HPDE6-E6E7 (cell line): ENCODE measurements around the gene ZNF117.
A peak's percentile ranks its signal among the peaks of the same experiment; 100 is the strongest.
"Not testable (repeated sequence)": the region's sequence is repeated elsewhere in the genome, so short reads cannot be mapped to it uniquely, and the experiment has no call there.

Source experiments
- DNase-seq: peaks from one replicate; pipeline ENCODE4 v3.0.0; 2011; ENCODE audit warnings: missing footprints; ENCODE audit errors: extremely low spot score

Gene ZNF117

DNA sequence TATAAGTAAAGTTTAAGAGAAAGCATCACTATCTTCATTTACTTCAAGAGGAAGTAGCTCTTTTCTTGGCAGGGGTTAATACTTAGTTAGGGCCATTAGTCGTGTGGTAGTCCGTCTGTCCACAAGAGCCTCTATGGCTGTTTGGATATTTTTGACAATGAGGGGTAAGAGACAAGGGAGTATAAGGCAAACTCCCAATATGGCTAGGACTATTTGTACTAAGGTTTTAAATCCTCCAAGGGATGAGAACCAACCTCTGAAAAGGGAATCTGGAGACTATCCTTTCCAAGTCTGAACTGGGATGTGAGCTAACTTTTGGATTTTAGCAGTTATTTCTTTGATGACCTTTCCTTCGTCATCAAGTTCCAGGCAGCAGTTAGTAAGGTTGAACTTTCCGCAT lies at the start of gene ZNF117:
Gene ZNF117 (minus strand): TSS at position 101 of the 400 bp plus-strand sequence.
- DNase-seq: no peak

DNA sequence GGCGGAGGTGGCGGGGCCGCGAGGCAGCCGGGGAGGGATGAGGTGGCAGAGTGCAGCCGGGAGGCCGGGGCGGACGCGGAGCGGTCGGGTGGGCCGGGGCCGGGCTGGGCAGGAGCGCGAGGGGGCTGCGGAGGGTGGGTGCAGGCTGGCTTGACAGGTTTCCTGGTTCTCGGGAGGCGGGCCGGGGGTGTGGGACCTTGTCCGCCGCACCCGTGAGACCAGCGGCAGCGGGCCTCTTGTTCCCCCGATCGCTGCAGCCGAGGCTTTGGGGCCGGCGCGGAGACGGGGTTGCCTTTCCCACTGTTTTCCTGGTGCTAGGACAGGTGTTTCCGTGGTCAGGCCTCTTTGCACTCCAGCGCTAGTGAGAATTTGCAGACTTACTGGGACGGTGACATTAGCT lies 47.9 kb upstream of the ZNF117 start:
- DNase-seq: not testable (repeated sequence)

DNA sequence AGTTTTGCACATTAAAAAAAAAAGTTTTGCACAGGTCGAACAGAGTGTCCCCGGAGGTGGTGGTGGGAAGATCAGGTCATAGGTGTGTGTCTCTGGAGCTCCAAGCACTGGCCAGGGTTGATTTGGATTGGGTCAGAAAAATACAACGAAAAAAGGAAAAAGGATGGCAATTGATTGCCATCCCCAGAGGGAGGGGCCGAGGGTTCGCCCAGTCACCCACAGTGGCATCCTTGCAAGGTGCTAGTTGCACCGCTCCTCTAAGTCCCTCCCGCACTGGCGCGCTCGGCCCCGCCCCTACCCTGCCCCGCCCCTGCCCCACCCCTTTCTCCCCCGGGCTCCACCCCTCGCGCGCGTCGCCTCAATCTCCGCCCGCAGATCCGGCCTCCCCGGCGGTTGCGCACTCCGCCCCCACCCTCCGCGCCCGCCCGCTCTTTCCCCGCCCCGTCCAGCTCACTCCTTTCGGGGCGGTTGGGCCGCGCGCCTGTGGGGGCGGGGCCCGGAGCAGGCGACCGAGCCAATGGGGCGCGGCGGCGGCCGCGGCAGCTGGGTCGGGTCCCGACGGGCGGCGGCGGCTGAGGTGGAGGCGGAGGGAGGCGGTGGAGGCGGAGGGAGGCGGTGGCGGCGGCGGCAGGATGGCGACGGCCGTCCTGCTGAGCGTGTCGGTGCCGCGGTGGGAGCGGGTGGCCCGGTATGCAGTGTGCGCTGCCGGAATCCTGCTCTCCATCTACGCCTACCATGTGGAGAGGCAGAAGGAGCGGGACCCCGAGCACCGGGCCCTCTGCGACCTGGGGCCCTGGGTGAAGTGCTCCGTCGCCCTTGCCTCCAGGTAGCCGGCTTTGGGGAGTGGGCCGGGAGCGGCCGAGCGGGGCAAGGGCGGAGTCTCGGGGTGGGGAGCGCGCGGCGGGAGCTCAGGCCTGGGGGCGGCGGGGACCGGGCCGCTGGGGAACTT lies 47.2 kb upstream of the ZNF117 start:
- peak; percentile 79 for DNase-seq

DNA sequence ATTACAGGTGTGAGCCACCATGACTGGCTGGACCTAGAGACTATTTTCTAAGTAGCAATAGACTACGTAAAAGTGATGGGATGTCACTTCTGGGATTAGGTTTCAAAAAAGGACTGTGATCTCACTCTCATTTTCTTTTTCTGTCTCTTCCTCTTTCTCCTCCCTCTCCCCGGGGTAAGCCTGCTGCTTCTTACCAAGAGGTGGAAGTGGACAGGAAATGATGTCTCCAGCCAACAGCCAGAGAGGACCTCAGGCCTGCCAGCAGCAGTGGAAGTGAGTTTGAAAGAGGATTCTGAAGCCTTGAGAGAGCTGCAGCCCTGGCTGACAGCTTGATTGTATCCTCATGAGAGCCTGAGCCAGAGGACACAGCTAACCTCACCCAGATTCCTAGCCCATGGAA lies 45.7 kb upstream of the ZNF117 start:
- not testable (repeated sequence) for DNase-seq

DNA sequence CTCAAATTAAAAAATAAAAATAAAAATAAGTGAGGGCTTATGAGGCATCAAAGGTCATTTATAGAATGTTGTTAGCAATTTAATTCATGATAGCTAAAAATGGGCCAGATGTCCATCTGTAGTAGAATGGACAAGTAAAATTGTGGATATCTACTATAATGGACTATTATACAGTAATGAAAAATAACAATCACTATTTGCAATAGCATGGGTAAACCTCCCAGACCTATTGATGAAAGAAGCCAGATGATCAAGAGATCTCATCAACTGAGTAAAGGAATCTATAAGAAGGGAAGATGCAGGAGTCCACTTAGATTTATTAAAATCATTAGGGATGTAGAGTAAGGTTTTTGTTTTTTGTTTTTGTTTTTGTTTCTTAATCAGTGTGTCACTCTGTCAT lies 44.6 kb upstream of the ZNF117 start:
- DNase-seq: not testable (repeated sequence)

DNA sequence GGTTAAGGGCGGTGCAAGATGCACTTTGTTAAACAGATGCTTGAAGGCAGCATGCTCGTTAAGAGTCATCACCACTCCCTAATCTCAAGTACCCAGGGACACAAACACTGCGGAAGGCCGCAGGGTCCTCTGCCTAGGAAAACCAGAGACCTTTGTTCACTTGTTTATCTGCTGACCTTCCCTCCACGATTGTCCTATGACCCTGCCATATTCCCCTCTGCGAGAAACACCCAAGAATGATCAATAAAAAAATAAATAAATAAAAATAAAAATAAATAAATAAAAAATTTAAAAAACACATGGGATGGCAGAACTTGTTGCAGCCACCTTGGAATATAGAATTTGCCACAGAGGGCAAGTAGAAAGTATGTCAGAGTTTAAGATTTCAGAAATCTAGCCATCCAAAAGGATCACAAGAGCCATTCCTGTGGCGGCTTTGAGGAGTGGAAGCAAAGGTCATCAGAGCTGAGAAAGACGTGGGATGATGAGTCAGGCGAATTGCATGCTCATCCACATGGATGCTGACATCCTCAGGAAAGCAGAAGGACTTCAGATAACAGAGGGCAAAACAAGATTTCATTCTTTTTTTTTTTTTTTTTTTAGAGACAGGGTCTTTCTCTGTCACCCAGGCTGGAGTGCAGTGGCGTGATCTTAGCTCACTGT lies 43.4 kb upstream of the ZNF117 start:
- DNase-seq: not testable (repeated sequence)

DNA sequence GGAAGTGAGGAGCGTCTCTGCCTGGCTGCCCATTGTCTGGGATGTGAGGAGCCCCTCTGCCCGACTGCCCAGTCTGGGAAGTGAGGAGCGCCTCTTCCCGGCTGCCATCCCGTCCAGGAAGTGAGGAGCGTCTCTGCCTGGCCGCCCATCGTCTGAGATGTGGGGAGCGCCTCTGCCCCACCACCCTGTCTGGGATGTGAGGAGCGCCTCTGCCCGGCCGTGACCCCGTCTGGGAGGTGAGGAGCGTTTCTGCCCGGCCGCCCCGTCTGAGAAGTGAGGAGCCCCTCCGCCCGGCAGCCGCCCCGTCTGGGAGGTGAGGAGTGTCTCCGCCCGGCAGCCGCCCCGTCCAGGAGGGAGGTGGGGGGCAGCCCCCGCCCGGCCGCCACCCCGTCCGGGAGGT lies 42.6 kb upstream of the ZNF117 start:
- not testable (repeated sequence) for DNase-seq

DNA sequence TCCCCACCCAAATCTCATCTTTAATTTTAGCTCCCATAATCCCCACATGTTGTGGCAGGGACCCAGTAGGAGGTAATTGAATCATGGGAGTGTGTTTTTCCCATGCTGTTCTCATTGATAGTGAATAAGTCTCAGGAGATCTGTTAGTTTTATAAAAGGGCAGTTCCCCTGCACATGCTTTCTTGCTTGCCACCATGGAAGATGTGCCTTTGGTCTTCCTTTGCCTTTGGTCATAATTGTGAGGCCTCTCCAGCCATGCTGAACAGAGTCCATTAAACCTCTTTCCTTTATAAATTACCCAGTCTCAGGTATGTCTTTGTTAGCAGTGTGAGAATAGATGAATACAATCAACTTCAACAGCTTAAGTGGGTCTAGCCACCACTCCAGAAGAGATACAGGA lies 34.2 kb upstream of the ZNF117 start:
- DNase-seq: not testable (repeated sequence)

DNA sequence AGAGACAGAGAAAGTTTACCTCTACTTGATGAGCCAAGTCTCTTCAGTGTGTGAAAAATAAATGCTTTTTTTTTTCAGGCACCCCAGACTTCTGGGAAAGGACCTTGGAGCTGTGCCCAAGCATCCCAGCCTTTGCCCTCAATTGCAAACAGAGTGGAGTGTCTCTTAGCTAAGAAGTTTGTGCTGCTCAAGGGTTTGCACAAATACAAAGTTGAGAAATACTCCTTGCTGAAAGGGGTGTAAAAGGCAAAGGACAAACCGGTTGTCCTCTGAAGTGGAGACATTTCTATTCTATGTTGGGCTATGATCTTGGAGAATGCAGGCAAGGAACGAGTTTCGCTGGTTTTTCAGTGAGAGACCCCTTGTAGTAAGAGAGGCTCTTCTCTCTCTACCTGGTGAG lies 30.1 kb upstream of the ZNF117 start:
- not testable (repeated sequence) for DNase-seq

DNA sequence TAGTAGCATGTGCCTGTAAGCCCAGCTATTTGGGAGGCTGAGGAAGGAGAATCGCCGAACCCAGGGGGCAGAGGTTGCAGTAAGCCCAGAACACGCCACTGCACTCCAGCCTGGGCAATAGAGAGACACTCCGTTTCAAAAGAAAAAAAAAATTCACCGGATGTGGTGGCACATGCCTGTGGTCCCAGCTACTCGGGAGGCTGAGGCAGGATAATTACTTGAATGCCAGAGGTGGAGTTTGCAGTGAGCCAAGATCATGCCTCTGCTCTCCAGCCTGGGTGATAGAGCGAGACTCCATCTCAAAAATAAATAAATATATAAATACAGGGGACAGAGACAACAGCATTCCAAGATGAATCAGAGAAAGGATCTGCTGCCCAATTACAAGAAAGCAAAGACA lies 19.0 kb upstream of the ZNF117 start:
- not testable (repeated sequence) for DNase-seq

DNA sequence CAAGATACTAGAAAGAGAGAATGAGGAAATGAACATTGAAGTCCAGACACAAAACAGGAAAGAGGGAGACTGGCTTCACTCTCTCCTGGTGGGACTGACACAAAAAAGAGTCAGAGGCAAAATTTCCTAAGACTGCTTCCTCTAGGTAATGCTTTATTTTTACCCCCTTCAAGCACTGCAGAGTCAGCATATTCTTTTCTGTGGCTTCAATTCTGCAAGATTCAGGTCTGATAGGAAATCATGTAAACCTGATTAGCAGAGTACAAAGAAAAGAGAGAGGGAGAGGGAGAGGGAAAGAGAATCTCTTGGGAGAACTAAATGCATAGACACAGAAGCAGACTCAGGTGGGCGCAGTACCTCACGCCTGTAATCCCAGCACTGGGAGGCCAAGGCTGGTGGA lies 18.6 kb upstream of the ZNF117 start:
- DNase-seq: not testable (repeated sequence)

DNA sequence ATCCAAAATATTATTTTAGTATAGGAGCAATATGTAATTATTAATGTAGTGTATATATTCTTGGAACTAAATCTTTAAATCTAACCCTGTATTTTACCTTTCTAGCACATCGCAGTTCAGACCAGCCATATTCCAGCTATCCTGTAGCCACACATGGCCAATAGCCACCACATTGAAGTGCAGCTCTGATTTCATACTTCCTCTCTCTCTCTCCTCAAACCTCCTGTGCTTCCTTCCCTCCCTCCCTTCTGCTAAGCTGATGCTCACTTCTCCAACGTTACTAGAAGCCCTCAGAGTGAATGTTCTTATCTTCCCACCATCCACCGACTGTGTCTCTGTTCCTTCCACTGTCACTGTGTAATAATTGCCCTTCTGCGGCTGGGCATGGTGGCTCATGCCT lies 16.2 kb upstream of the ZNF117 start:
- DNase-seq: not testable (repeated sequence)

DNA sequence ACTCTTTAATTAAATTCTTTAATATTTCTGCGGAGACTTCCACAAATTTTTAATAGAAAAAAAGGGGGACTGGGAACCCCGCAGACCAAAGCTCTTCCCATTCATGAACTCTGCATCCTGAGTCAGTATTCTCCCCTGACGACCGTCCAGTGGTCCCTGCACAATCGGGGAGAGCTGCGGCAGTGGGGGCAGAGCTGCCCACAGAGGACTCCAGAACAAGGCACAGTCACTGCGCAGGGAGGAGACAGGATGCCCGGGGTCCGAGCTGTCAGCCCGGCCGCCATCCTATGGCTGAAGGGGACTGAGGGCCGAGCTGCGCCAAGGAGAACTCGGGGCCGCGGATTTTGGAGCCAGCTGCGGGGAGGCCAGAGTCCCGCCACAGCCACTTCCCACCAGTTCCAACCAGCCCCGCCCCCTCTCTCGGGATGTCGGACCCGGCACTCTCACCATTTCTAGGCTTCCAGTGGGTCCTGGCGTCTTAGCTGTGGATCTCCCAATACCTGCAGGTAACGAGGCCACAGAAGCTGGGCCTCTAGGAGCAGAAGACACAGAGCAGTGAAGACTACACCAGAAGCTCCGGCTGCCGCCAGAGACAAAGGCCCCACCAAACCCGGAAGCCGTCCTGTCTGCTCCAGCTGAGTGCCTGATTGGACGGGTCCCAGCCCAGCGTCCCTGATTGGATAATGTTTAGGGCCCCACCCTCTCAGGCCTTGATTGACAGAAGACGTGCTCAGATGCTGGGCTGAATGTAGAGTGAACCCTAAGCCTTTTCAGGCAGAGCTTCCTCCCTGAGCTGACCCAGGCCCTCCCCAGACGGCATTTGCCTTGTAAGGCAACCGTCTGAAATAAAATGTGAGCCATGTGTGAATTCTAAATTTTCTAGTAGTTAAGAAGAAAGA lies 15.5 kb upstream of the ZNF117 start, which contains the start of gene ERV3-1:
Gene ERV3-1 (minus strand): TSS at position 594 of the 899 bp plus-strand sequence. CDS start 13,661 bp downstream, outside the sequence.
- peak; percentile 81 for DNase-seq

DNA sequence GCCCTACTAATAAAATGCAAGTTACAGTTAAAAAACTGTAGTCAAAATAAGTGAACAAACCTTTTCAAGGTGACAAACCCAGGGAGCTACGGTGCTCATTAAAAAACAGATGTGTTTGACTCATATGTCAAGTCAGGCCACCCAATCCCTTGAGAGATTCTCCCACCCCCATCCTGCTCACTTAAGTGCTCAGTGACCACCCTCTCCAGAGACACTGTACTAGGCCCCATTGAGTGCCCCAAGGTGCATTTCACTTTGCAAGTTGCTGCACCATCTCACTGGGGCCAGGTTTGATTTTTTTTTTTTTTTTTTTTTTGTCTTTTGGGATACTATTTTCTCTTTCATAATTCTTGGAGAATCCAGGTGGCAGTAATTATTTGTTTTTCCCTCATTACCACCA lies 13.7 kb upstream of the ZNF117 start:
- DNase-seq: no peak

DNA sequence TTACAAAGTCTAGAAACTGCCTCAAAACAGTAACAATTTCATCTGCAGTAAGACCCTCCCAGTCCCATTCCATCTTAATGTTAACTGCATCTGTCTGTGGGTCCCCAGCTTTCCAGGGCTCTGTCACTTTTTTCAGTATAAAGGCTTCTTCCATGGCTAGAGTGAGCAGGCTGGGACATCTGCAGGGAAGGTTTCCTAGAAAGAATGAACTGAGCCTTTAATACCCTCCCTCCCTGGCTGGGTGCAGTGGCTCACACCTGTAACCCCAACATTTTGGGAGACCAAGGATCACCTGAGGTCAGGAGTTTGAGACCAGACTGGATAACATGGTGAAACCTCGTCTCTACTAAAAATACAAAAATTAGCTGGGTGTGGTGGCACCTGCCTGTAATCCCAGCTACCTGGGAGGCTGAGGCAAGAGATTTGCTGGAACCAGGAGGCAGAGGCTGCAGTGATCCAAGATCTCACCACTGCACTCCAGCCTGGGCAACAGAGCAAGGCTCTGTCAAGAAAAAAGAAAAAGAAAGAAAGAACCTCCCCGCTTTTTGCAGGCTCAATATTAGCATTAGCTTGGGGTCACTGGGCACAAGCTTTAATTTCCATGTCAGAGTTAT lies 12.2 kb upstream of the ZNF117 start:
- DNase-seq: no peak

DNA sequence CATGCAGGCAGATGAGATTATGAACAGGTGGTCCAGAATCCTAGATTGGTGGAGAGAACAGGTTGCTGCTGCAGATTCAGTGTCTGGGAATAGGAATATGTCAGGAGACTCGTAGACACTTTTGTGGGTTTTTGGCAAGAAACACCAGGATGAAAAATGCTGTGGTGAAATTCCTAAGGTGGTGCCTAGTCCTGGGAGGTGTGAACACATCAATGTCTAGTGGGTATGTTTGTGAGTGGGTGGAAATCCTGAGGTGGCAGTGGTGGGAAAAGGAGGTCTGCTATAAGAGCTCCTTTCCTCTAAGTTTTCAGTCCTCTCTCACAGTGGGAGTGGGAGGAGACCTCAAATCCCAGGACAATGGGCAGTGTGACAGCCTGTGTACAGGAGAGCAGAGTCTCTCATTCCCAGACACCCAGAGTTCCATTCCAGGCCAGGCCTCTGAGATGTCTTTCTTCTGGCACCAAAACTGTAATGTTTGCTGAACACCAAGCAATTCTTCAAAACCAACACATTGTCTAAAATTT lies 10.5 kb upstream of the ZNF117 start:
- no peak for DNase-seq

DNA sequence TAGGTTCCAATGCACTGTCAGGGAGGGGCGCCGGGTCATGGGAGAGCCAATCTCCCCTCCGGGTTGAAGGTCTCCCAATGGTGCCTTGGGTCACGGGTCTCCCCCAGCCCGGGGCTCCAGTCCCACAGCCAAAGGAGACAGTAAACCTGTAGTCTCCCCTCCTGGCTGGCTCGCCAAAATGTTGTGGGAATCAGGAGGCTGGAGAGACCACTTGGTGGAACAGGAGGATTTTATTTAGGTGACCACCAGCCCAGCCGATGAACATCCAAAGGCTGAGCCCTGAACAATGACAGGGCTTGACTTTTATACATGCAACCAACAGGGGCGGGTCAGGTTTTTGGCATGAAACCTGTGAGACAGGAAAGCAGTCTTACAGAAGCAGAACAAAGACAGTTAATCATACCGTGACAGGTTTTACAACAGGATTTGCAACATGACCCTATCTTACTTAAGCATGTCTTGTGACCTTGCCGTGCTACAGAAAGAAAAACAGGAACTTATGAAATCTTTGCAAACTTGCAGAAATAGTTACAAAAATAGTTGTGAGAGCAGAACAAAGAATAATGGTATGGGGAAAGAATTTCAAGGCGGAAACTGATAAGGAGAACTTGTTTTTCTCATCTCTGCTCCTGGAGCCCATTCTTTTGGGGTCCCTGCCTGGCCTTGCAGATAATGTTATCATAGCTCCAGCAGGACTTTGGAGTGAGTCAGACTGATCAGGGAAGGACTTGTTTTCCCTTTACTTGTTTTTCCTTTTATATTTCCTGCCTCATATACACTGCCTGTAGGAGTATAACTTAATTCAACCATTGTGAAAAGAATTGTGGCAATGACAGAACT lies 8.5 kb upstream of the ZNF117 start:
- DNase-seq: no peak

DNA sequence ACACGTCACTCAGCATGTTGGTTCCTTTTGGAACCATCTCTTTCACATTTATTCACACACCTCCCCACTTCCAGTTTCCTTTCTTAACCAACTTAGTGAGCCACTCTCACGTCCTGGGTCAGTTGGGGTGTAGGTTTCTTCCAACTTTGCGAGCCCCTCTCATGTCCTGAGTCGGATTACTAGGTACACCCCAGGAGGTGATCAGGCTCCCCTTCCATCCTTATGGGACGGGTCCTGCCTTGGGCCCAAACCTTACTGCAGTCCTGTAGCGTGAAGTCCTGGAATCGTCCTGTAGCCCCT lies 8.0 kb upstream of the ZNF117 start:
- no peak for DNase-seq

DNA sequence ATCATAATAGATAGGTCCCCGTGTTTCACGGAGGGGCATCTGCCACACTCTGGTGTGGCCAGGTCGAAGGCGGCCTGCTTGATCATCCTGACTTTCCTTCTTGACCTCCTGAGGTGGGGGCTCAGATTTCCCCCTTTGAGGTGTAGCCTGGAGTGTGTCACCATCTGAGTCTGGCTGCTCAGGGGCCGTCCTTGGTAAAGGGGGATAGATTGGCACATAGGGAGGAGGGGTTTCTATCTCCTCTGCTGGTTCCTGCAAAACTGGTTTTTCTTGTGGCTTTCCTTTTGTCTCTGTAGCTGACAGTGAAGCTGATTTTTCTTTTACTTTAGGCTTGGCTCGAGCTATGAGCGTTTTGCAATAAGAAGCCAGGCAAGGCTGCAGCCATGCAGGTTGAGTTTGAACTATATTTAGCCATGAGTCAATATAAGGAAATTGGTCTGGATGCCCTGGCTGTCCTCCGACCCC lies 7.1 kb upstream of the ZNF117 start:
- peak; percentile 66 for DNase-seq
